Stimulated activated CD4-positive, alpha-beta T cell treated with anti-CD3 and anti-CD28 coated beads, TNF-alpha, amount 100 ng/mL, for 48 hours (primary cell): ENCODE data around the gene WLS.
"Not testable (repeated sequence)": the region's sequence is repeated elsewhere in the genome, so short reads cannot be mapped to it uniquely, and the experiment has no call there.

ENCODE experiments used
- DNase-seq, 3 donors: peaks; one replicate each; pipeline ENCODE4 v3.0.0-alpha.2; 2020; ENCODE audit warnings: low read depth in 3 of 3

Gene WLS

DNA sequence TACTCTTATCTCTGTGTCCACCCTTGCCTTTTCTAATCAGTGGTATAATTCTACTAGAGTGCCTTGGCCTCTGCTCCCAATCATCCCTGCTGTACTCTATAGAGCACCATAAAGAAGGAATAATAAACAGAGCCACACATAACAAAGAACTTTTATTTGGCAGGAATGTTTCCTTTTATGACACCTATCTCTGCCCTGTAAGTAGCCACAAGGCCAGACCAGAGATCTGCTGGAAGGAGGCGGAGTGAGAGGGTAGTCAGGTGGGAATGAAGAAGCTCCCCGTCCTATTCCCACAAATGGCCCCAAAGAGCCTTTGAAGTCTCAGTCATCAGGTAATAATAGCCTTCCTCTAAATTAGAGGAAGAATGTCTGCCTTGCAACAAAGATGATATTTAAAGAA lies 32.7 kb downstream of the WLS start:
- no peak for DNase-seq

GRCh38 chr1:68198752-68199151 lies 33.6 kb downstream of the WLS start:
- no peak for DNase-seq

- no peak for DNase-seq
These were observed 34.4 kb downstream of the WLS start for GRCh38 chr1:68197891-68198290.

DNA sequence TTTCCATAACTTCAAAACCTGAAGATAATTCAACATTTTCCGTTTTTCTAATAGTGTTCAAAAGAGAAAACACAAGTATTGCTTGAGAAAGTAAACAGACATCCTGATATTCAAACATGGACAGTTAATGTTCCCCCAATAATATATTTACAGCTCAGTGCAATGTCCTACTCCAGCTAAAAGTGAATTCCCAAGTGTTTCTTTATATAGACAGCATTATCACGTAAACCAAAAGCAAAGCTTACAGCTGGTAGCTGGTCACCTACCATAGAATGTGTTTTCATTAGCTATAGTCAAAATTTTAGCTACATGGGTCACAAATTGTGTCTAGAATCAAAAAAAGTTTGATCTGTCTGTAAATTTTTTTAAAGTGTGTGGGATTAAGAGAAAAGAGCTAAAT lies 34.9 kb downstream of the WLS start:
- no peak for DNase-seq

- no peak for DNase-seq
These were observed 35.6 kb downstream of the WLS start for GRCh38 chr1:68196676-68197075.

DNA sequence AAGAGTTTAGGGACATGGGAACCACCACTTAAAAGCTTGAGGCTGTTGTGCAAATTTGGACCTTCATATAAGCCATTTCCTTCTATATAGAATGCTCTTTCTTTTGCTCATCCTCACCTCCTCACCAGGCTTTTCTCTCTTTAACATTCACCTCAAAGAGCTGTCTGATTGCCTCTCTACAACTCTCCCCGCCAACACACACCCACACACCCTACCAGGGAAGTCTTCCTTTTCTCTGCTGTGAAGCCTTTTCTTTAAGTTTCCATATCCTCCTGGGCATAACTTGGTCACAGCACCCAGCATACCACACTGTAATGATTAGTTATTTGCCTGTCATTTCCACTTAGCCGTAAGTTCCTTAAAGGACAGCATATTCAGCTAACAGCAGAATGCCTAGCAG lies 40.6 kb downstream of the WLS start:
- DNase-seq: no peak

GRCh38 chr1:68188644-68189340 lies 43.5 kb downstream of the WLS start:
- DNase-seq: no peak

- DNase-seq: no peak
These were observed 44.2 kb downstream of the WLS start for GRCh38 chr1:68188060-68188538.

DNA sequence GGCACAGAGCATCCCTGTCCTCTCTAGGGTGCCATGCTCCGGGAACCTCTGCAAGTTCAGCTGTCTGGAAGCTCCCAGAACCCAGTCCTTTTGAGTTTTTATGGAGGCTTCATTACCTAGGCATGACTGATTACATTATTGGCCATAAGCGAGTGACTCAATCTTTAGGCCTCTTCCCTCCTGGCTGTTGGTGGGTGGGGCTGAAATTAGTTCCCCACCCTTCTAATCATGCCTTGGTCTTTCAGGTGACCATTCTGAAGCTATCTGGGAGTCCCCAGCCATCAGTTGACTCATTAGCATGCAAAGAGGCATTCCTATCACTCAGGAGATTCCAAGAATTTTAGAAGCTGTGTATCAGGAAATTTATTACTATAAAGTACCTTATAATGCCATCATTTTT lies 46.6 kb downstream of the WLS start:
- DNase-seq: no peak

GRCh38 chr1:68183895-68184294 lies 48.4 kb downstream of the WLS start:
- DNase-seq: no peak

GRCh38 chr1:68181165-68181556 lies 51.2 kb downstream of the WLS start:
- no peak for DNase-seq

DNA sequence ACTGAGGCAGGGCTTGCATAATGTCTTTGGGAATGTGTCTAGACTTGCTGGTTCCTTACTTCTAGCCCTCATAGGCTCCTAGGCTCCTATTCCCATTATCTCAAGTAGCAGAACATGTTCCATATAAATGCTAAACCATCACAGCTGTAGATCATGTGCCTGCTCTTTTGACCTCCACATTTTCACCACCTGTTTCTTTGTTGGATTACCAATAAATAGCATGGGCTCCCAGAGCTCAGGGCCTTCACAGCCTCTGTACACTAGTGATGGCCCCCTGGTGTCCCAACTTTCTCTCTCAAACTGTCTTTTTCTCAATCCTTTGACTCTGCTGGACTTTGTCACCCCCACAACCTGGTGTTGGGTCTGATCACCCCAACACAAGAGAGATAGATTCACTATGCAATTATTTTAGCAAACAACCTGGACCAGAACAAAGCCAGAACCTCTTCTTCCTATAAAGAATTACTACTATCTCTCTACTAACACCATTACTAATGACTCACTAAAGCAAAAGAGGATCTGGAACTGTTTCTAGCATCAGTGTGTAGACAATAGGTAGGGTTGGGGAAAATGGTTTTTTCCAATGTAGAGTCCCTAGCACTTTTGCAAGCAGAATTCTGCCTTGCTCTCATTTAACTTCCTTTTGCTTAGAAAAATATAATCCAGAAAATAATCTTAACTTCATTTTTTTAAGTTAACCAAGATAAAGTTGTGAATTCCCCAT lies 51.7 kb downstream of the WLS start:
- DNase-seq: no peak

- no peak for DNase-seq
These were observed 53.4 kb downstream of the WLS start for GRCh38 chr1:68178821-68179490.

DNA sequence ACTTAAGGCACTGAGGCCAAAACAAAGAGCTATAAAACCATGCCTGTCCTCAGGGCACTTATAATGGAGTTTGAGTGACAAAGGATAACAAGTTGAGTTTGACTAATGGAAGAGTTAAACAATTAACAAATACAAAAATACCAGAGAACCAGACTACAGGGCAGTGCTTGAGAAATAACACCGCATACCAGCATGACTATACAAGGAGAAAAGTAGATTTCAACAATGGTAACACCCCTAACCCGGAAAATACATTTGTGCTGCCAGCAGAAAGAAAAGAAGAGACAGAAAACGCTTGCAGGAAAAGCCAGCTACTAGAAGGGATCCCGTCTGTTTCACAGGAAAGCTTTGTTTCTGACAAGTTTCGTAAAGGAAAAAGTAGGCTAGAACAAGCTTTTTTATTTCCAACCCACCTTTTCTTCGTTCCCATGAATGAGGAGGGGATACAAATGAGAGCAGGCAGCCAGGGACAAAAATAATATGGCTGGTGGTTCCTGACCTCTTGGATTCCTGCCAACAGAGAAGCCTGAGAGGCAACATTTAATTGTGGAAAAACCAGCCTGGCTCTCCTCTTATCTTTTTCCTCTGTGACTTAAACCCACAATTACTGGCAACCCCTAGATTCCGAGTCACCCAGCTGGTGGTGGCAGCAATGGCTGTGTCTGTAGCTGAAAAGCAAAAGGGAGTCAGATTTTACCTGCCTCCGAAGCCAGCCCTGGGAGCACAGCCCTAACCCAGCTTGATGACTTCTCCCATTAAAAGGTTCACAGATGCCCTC lies 56.5 kb downstream of the WLS start:
- no peak for DNase-seq

DNA sequence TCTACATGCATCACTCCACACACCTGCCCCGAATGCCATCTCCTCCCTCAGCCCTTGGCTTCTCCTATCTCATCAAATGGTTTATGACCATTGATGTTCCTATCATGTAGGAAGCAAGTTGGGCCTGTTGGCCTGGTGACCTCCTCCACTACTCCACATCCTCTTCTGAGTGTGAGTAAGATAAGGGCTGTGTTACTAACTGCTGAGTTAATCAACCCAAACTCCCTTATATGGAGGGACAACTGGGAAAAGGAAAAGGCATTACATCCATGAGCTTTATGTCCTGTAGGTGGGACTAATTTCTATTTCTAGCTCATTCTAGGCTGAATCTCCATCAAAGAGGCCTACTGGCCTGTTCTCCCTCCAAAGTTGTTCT lies 57.6 kb downstream of the WLS start:
- no peak for DNase-seq

DNA sequence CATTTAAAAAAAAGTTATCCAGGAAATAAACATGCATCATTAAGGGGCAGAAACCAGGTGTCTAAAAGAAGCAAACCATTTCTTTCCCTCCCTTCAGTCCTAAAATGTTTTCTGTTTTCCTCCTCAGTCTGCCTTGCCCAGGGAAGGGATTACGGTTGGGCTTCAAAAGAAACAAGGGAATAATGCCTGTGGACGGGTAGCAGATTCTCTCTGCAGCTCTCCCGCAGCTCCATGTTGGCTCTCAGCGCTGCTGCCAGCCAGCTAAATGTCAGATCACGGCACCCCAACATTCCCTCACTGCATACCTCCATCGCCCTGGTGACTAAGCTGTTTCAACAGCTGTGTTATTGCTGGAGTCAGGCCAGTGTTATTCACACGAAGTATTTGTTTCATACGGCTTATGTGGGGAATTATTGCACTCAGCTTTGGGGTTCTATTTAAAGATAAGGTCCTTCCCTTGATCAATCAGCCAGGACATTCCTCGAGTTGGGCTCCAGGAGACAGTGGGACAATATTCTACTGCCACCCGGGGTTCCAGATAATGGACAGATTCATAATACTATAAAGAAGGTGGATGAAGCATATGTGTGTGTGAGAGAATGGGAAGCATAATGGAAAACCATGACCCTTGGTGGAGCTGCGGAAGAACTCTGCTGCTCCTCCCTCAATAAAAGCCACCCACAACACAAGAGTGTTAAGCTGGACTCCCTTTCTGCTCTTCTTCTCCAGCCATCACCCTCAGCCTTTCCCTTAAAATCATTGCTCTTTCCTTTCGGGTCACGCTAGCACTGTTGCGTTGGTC lies 58.2 kb downstream of the WLS start:
- DNase-seq: no peak

GRCh38 chr1:68173283-68173935 lies 58.9 kb downstream of the WLS start:
- DNase-seq: no peak

DNA sequence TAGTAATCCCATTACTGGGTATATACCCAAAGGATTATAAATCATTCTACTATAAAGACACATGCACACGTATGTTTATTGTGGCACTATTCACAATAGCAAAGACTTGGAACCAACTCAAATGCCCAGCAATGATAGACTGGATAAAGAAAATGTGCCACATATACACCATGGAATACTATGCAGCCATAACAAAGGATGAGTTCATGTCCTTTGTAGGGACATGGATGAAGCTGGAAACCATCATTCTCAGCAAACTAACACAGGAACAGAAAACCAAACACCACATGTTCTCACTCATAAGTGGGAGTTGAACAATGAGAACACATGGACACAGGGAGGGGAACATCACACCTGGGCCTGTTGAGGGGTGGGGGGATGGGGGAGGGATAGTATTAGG lies 60.5 kb downstream of the WLS start:
- DNase-seq: not testable (repeated sequence)

DNA sequence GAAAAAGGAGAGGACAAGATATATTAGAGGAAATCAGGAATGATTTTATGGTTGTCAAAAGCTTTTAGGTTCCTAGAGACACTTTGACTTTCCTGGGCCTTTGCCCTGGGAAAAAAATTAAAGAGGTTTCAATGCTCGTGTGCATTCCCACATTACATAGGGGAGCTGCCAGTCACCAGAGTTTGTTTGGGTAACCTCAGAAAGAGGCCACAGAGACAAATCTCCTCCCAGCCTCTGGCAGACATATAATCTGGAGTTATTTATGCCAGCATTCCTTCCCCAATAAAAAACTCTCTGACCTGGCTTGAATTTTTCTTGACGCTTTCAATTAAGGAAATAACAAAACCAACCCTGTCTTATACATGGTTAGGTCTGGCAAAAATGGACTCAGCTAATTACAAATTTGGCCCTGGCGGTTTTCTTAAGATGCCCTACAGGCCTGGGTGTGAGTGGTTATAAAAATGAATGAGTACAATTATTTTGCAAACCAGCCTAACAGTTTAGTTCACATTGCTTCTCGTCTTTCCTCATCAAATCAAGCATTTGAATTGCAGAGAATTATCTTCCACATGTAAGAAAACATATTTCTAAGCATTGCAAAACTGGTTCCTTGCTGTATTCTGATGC lies 63.7 kb downstream of the WLS start:
- no peak for DNase-seq

GRCh38 chr1:68167211-68167610 lies 65.1 kb downstream of the WLS start:
- DNase-seq: no peak
